ENCODE measurements around the gene ARHGAP26. TPM values are rescaled to one million over a fixed set of nuclear protein-coding genes. Genes with fewer than 3 reads are reported as not detected.

The ARHGAP26 gene
- total and polyA plus RNA-seq, 2 experiments from 2014 or later, result 9.5 to 16.8 TPM

DNA sequence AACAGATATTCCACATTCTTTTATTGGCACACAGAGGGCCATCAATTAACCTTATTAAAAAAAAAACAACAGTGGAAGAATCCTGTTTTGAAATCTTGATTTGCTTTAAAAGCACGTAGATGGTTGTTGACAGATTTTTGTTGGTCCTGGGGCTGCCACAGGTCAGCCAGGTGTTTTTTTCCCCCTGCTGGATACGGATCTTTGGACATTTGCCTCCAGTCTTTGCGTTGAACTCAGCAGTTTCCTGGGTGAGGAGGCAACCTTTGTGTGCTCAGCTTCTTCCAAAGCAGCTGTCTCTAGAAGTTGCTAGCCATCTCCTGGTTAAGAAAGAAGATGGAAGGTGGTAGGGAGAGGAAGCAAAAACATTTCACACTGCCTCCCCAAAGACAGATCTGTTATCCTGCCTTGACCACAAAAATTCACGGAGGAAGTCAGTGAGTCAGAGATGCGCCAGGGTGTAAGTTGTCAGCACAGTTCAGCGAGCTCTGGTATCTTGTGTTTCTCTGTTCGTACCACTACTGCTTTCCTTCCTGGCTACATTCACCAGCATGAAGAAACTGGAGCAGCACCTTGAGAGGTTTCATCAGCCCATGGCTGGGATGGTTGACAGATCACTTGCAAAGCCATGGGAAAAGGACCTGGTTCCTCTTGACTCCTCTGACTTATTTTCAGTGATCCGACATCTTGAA, 207.3 kb downstream of the ARHGAP26 start:
- H3K4me1 Mint-ChIP-seq, result peaks cover 29% of the 10 kb centered on the region
- no peak for DNase-seq (ENCODE audit: low spot score)
- ATAC-seq, result no peak

More for the DNA sequence above, 207.3 kb downstream of the ARHGAP26 start:
- no peaks in the 10 kb centered on the region; the same call in 2 of the 3 replicates for H3K9me3 Mint-ChIP-seq
- no peaks in the 10 kb centered on the region for H3K36me3 ChIP-seq (ENCODE audit: insufficient read depth)
- H3K27me3 Mint-ChIP-seq (ENCODE audit: insufficient read depth, low read depth, poor library complexity), result peaks cover 5% of the 10 kb centered on the region
- no peaks in the 10 kb centered on the region for H3K79me2 ChIP-seq (replicated peaks; ENCODE audit: insufficient read depth)
- no peaks in the 10 kb centered on the region; the same call in 1 of the 2 replicates for H3K9me2 ChIP-seq (ENCODE audit: insufficient read depth)
- H2AFZ ChIP-seq, result no peak overlapping the region
- no peak for TF ChIP-seq ZNF462 (CRISPR knock-in tag; IDR thresholded peaks at IDR 0.05)
- TF ChIP-seq EZH2phosphoT487 (IDR thresholded peaks at IDR 0.05; ENCODE audit: unreplicated experiment), result no peak
- TF ChIP-seq ZNF114 (CRISPR knock-in tag; IDR thresholded peaks at IDR 0.05), result no peak
- TF ChIP-seq ETS1 (IDR thresholded peaks at IDR 0.05), result no peak
- no peak for TF ChIP-seq NANOG (IDR thresholded peaks at IDR 0.05; ENCODE audit: borderline replicate concordance)
- no peak for TF ChIP-seq REST (IDR thresholded peaks at IDR 0.05; ENCODE audit: unreplicated experiment)
- TF ChIP-seq POLR2AphosphoS5 (IDR thresholded peaks at IDR 0.05; ENCODE audit: low read depth), result no peak
- TF ChIP-seq EZH2 (IDR thresholded peaks at IDR 0.05; ENCODE audit: low read depth, unreplicated experiment), result no peak
- no peak for TF ChIP-seq JUNB (IDR thresholded peaks at IDR 0.05; ENCODE audit: unreplicated experiment)
- TF ChIP-seq ZNF331 (CRISPR knock-in tag; IDR thresholded peaks at IDR 0.05; ENCODE audit: low read depth), result no peak
- TF ChIP-seq, protein P1, sequence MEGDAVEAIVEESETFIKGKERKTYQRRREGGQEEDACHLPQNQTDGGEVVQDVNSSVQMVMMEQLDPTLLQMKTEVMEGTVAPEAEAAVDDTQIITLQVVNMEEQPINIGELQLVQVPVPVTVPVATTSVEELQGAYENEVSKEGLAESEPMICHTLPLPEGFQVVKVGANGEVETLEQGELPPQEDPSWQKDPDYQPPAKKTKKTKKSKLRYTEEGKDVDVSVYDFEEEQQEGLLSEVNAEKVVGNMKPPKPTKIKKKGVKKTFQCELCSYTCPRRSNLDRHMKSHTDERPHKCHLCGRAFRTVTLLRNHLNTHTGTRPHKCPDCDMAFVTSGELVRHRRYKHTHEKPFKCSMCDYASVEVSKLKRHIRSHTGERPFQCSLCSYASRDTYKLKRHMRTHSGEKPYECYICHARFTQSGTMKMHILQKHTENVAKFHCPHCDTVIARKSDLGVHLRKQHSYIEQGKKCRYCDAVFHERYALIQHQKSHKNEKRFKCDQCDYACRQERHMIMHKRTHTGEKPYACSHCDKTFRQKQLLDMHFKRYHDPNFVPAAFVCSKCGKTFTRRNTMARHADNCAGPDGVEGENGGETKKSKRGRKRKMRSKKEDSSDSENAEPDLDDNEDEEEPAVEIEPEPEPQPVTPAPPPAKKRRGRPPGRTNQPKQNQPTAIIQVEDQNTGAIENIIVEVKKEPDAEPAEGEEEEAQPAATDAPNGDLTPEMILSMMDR (conservative IDR thresholded peaks at IDR 0.05; ENCODE audit: low read depth in 2 of 2), result no peak
- no peak for TF ChIP-seq STAT1 (IDR thresholded peaks at IDR 0.05; ENCODE audit: unreplicated experiment)
- no peak for TF ChIP-seq CREB1 (CRISPR knock-in tag; IDR thresholded peaks at IDR 0.05; ENCODE audit: low read depth)
- H3K4me3 ChIP-seq, result no peak overlapping the region
- peak overlapping the region; percentile 81; the same call in 1 of the 2 replicates for H3K27ac Mint-ChIP-seq
- no peaks in the 10 kb centered on the region for H3K36me3 Mint-ChIP-seq (ENCODE audit: low read depth)
- H3K4me1 ChIP-seq (ENCODE audit: insufficient read depth), result peaks cover 15% of the 10 kb centered on the region
- no peaks in the 10 kb centered on the region; the same call in 1 of the 2 replicates for H4K20me1 ChIP-seq (replicated peaks; ENCODE audit: insufficient read depth)
- H3K4me2 ChIP-seq, result no peak overlapping the region
- no peak overlapping the region for H3K27ac ChIP-seq (ENCODE audit: low read depth)
- H3K27me3 ChIP-seq (ENCODE audit: insufficient read depth), result no peaks in the 10 kb centered on the region
- H3F3A ChIP-seq (replicated peaks; ENCODE audit: low read depth), result no peaks in the 10 kb centered on the region
- H3K4me3 Mint-ChIP-seq, result no peak overlapping the region

Data from GM23338 (cell line).